OCI-LY7 (cell line): ENCODE results near the gene PARVB.

Experiments
- EZH2phosphoT487 ChIP-seq: fragments of 200-600 bp; sonication (generic); IDR thresholded peaks from 2 replicates; pipeline ENCODE4 v1.6.1; 2018; ENCODE audit warnings: low read depth, borderline replicate concordance, mild to moderate bottlenecking, mixed run types, antibody characterized with exemption, low read length, moderate library complexity, mixed read lengths
- TF ChIP-seq, protein P1 (sequence below): fragments of 200-600 bp; sonication (generic); conservative IDR thresholded peaks from 2 replicates; pipeline ENCODE4 v1.5.1; 2014; ENCODE audit warnings: mild to moderate bottlenecking, antibody characterized with exemption, low read length, moderate library complexity, mixed read lengths

DNA sequence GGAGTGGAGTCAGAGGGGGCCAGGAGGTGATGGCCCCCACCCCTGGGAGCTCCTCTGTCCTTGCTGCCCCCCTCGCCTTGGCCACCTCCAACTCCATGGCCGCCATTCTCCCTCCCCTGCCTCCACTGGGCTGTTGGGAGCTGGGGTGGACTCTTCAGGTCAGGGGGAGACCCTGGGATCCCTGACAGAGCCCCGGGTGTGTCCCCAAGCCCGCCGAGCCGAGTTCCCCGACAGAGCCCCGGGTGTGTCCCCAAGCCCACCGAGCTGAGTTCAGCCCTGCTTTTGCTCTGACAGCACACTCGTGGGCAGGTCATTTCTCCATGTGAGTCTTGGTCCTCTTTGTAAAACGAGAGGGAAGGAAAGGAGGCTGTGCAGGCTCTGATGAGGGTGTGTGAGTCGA, 143.4 kb downstream of the PARVB start:
- TF ChIP-seq, protein P1, sequence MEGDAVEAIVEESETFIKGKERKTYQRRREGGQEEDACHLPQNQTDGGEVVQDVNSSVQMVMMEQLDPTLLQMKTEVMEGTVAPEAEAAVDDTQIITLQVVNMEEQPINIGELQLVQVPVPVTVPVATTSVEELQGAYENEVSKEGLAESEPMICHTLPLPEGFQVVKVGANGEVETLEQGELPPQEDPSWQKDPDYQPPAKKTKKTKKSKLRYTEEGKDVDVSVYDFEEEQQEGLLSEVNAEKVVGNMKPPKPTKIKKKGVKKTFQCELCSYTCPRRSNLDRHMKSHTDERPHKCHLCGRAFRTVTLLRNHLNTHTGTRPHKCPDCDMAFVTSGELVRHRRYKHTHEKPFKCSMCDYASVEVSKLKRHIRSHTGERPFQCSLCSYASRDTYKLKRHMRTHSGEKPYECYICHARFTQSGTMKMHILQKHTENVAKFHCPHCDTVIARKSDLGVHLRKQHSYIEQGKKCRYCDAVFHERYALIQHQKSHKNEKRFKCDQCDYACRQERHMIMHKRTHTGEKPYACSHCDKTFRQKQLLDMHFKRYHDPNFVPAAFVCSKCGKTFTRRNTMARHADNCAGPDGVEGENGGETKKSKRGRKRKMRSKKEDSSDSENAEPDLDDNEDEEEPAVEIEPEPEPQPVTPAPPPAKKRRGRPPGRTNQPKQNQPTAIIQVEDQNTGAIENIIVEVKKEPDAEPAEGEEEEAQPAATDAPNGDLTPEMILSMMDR: no peak
- no peak for TF ChIP-seq EZH2phosphoT487
